Mesothelial cell of epicardium (in vitro differentiated cells): ENCODE data around the gene BIRC7. TPM values are rescaled to one million over a fixed set of nuclear protein-coding genes. Genes with fewer than 3 reads are reported as not detected.
A peak's percentile ranks its signal among the peaks of the same experiment; 100 is the strongest.

Source experiments
- DNase-seq, 2 experiments: peaks; one replicate each; pipeline ENCODE4 v3.0.0; 2021; ENCODE audit warnings: low spot score in 2 of 2; ENCODE audit not compliant: unreplicated experiment in 2 of 2
- H3K27ac Mint-ChIP-seq: 2 replicates; pipeline ENCODE4 v1.8.0; 2021; ENCODE audit warnings: mixed read lengths
- H3K27me3 Mint-ChIP-seq: 2 replicates; pipeline ENCODE4 v1.8.0; 2021; ENCODE audit warnings: low read depth, mixed read lengths
- H3K36me3 Mint-ChIP-seq: 2 replicates; pipeline ENCODE4 v1.8.0; 2021; ENCODE audit warnings: mixed read lengths
- H3K4me1 Mint-ChIP-seq: 2 replicates; pipeline ENCODE4 v1.8.0; 2021; ENCODE audit warnings: mixed read lengths
- H3K4me3 Mint-ChIP-seq: 2 replicates; pipeline ENCODE4 v1.8.0; 2021; ENCODE audit warnings: mild to moderate bottlenecking, moderate library complexity, mixed read lengths
- H3K9me3 Mint-ChIP-seq: 2 replicates; pipeline ENCODE4 v1.8.0; 2021; ENCODE audit warnings: mixed read lengths
- CTCF ChIP-seq: fragments of 200-600 bp; sonication (generic); IDR thresholded peaks from one replicate; pipeline ENCODE4 v1.5.0; 2021; ENCODE audit warnings: antibody characterized with exemption; ENCODE audit not compliant: unreplicated experiment
- total RNA-seq: library from RNA; stranded (reverse); gene quantifications from 3 replicates; pipeline ENCODE4 v1.2.1, GENCODE V29; 2021

The BIRC7 gene
- total RNA-seq, 1 donor from 2014 or later = 0.36 TPM

GRCh38 chr20:63270606-63271325 lies 35.1 kb downstream of the BIRC7 start:
- H3K4me1 Mint-ChIP-seq = peaks cover 39% of the 10 kb centered on the region
- no peak for TF ChIP-seq CTCF
- H3K9me3 Mint-ChIP-seq = no peaks in the 10 kb centered on the region
- DNase-seq = no peak
- H3K36me3 Mint-ChIP-seq = no peaks in the 10 kb centered on the region
- H3K27me3 Mint-ChIP-seq = no peaks in the 10 kb centered on the region
- peak overlapping the region; percentile 46 for H3K4me3 Mint-ChIP-seq
- H3K27ac Mint-ChIP-seq = no peak overlapping the region

- no peak for TF ChIP-seq CTCF
- peak; percentile 83 to 90 for DNase-seq
- no peaks in the 10 kb centered on the region for H3K36me3 Mint-ChIP-seq
These were observed 36.7 kb downstream of the BIRC7 start, which contains the start of gene ARFGAP1 for GRCh38 chr20:63272105-63273058. ARFGAP1 (plus strand) TSS chr20:63272813; CDS start chr20:63275581, 2,768 bp downstream.

GRCh38 chr20:63273059-63273579 lies 37.4 kb downstream of the BIRC7 start:
- Mint-ChIP-seq H3K9me3 (no peaks in the 10 kb centered on the region), H3K36me3 (no peaks in the 10 kb centered on the region), H3K27me3 (no peaks in the 10 kb centered on the region), H3K27ac (peak overlapping the region; percentile 91), H3K4me1 (peaks cover 34% of the 10 kb centered on the region), H3K4me3 (peak overlapping the region; percentile 90)
- no peak for DNase-seq
- TF ChIP-seq CTCF = no peak

More at GRCh38 chr20:63272105-63273058, 36.7 kb downstream of the BIRC7 start, which contains the start of gene ARFGAP1:
- peaks cover 39% of the 10 kb centered on the region for H3K4me1 Mint-ChIP-seq
- H3K27ac Mint-ChIP-seq = peak within 1 kb of the TSS; percentile 91
- H3K4me3 Mint-ChIP-seq = peak within 1 kb of the TSS; percentile 90
- no peaks in the 10 kb centered on the region for H3K27me3 Mint-ChIP-seq
- no peaks in the 10 kb centered on the region for H3K9me3 Mint-ChIP-seq

- no peak for DNase-seq
- no peaks in the 10 kb centered on the region for H3K36me3 Mint-ChIP-seq
- H3K4me1 Mint-ChIP-seq = peaks cover 27% of the 10 kb centered on the region
- H3K9me3 Mint-ChIP-seq = no peaks in the 10 kb centered on the region
- H3K27me3 Mint-ChIP-seq = no peaks in the 10 kb centered on the region
- no peak for TF ChIP-seq CTCF
- peak overlapping the region; percentile 90 for H3K4me3 Mint-ChIP-seq
- H3K27ac Mint-ChIP-seq = peak overlapping the region; percentile 91
These were observed 38.1 kb downstream of the BIRC7 start for GRCh38 chr20:63273635-63274380.
